HG02610 (cell line): Measurements from ENCODE around the gene FKBP9.

Experiments
- ATAC-seq: cut with Tn5 transposase; IDR thresholded peaks from one replicate; pipeline ENCODE4 v1.9.1; 2021; ENCODE audit warnings: mild to moderate bottlenecking, moderate library complexity; ENCODE audit not compliant: unreplicated experiment

FKBP9 gene

GRCh38 chr7:33054261-33054964 is 97.2 kb downstream of the FKBP9 start:
- peak; percentile 57 for ATAC-seq

- ATAC-seq: no peak
Measured at GRCh38 chr7:33055158-33055557, 97.9 kb downstream of the FKBP9 start.
